T47D (cell line): ENCODE results near the gene BCL2L14.
"Not testable (repeated sequence)": the region's sequence is repeated elsewhere in the genome, so short reads cannot be mapped to it uniquely, and the experiment has no call there.

Experiments
- DNase-seq, 2 experiments: peaks; one replicate each; pipeline versions ENCODE4 v3.0.0 to v3.0.0-alpha.2; 2011 to 2012; ENCODE audit warnings: low read depth in 1 of 2, low spot score in 1 of 2
- JUND ChIP-seq: IDR thresholded peaks from 2 replicates; pipeline ENCODE4 v1.6.1; 2012; ENCODE audit warnings: low read depth
- in situ Hi-C: cut with HindIII; loops from 2 replicates; pipeline ENCODE4 v1.10.0; 2016; ENCODE audit warnings: low sequenced_read_pairs, low pct_unique_long_range_greater_than_20kb

The BCL2L14 gene

GRCh38 chr12:12133785-12134184 is 63.0 kb downstream of the BCL2L14 start:
- no peak for DNase-seq
- in situ Hi-C loops: no loop called here
- TF ChIP-seq JUND: no peak

- TF ChIP-seq JUND: no peak
- DNase-seq: no peak
- in situ Hi-C loops: no loop called here
Measured at GRCh38 chr12:12138203-12139154, 67.7 kb downstream of the BCL2L14 start.

- in situ Hi-C loops: no loop called here
- no peak for DNase-seq
- TF ChIP-seq JUND: no peak
Measured at GRCh38 chr12:12141000-12141399, 70.3 kb downstream of the BCL2L14 start.

GRCh38 chr12:12144531-12144930 is 73.8 kb downstream of the BCL2L14 start:
- in situ Hi-C loops, DNase-seq: not testable (repeated sequence)

GRCh38 chr12:12147111-12147510 is 76.4 kb downstream of the BCL2L14 start:
- TF ChIP-seq JUND: no peak
- no peak for DNase-seq
- in situ Hi-C loops: no loop called here
